HepG2 (cell line): Measurements from ENCODE around the gene HOXA10. TPM values are rescaled to one million over a fixed set of nuclear protein-coding genes. Genes with fewer than 3 reads are reported as not detected.

Experiments
- CBX1 ChIP-seq: IDR thresholded peaks from one replicate; pipeline ENCODE4 v1.6.1; 2016; ENCODE audit warnings: antibody characterized with exemption, low read depth
- CCDC6 ChIP-seq: sonication (generic); formaldehyde crosslinking; IDR thresholded peaks from 2 replicates; pipeline ENCODE4 v1.8.1; 2022; ENCODE audit warnings: mild to moderate bottlenecking, missing genetic modification reagents, moderate library complexity
- ELF1 ChIP-seq: sonication (generic); formaldehyde crosslinking; IDR thresholded peaks from 2 replicates; pipeline ENCODE4 v1.4.0; 2020; ENCODE audit warnings: missing genetic modification reagents
- GABPB1 ChIP-seq: IDR thresholded peaks from 2 replicates; pipeline ENCODE4 v1.6.1; 2016; ENCODE audit warnings: mild to moderate bottlenecking, missing genetic modification reagents, moderate library complexity, missing compliant biosample characterization
- HOXA9 ChIP-seq: sonication (generic); formaldehyde crosslinking; IDR thresholded peaks from 2 replicates; pipeline ENCODE4 v1.8.1; 2022; ENCODE audit warnings: missing genetic modification reagents, mild to moderate bottlenecking, moderate library complexity, borderline replicate concordance
- MTA1 ChIP-seq: sonication (generic); formaldehyde crosslinking; IDR thresholded peaks from 2 replicates; pipeline ENCODE4 v1.4.0; 2020; ENCODE audit warnings: missing genetic modification reagents, mild to moderate bottlenecking, borderline replicate concordance
- NCOA1 ChIP-seq: sonication (generic); formaldehyde crosslinking; IDR thresholded peaks from 2 replicates; pipeline ENCODE4 v1.9.0; 2021; ENCODE audit warnings: missing genetic modification reagents
- RFX3 ChIP-seq: IDR thresholded peaks from 2 replicates; pipeline ENCODE4 v1.6.1; 2016; ENCODE audit warnings: missing biosample characterization, missing genetic modification reagents
- SALL1 ChIP-seq: sonication (generic); formaldehyde crosslinking; IDR thresholded peaks from 2 replicates; pipeline ENCODE4 v1.8.0; 2022; ENCODE audit warnings: mild to moderate bottlenecking, missing genetic modification reagents
- SSRP1 ChIP-seq: IDR thresholded peaks from 2 replicates; pipeline ENCODE4 v1.6.1; 2016; ENCODE audit warnings: control low read depth
- ZC3H4 ChIP-seq: sonication (generic); formaldehyde crosslinking; IDR thresholded peaks from 2 replicates; pipeline ENCODE4 v1.4.0; 2020; ENCODE audit warnings: missing genetic modification reagents, borderline replicate concordance
- ZMYM2 ChIP-seq: sonication (generic); formaldehyde crosslinking; IDR thresholded peaks from 2 replicates; pipeline ENCODE4 v1.8.0; 2022; ENCODE audit warnings: mild to moderate bottlenecking, missing genetic modification reagents
- ZNF713 ChIP-seq: sonication (generic); formaldehyde crosslinking; IDR thresholded peaks from 2 replicates; pipeline ENCODE4 v1.4.0; 2020; ENCODE audit warnings: mild to moderate bottlenecking, missing genetic modification reagents
- ZNF878 ChIP-seq: sonication (generic); formaldehyde crosslinking; IDR thresholded peaks from 2 replicates; pipeline ENCODE4 v1.8.1; 2023; ENCODE audit warnings: mild to moderate bottlenecking, missing genetic modification reagents, moderate library complexity
- polyA plus RNA-seq, 8 experiments: library from polyadenylated mRNA; depleted of rRNA in 3 of 8; stranded (reverse) in 7 of 8; unstranded in 1 of 8; fragments of >200 nt; fragmentation: Illumina TruSeq in 4 of 8; extraction: Trizol in 4 of 8; gene quantifications; 2 replicates each; pipeline versions ENCODE4 v1.2.1 to v1.2.3, GENCODE V29; 2011 to 2016; ENCODE audit warnings: low read depth in 4 of 8, missing spikeins in 1 of 8, mixed read lengths in 1 of 8; ENCODE audit not compliant: insufficient read depth in 1 of 8
- total RNA-seq, 5 experiments: library from RNA; depleted of rRNA; stranded (reverse); fragments of >200 nt; fragmentation: Illumina TruSeq; extraction: Trizol; gene quantifications; 2 replicates each; pipeline ENCODE4 v1.2.3, GENCODE V29; 2016; ENCODE audit warnings: low read depth in 1 of 5
- TF ChIP-seq, protein P1 (sequence below): IDR thresholded peaks from 2 replicates; pipeline ENCODE4 v1.6.1; 2016; ENCODE audit warnings: mild to moderate bottlenecking
- TF ChIP-seq, protein P2 (sequence below): IDR thresholded peaks from 2 replicates; pipeline ENCODE4 v1.6.1; 2016; ENCODE audit warnings: low read depth
- TF ChIP-seq, protein P3 (sequence below): sonication (generic); formaldehyde crosslinking; IDR thresholded peaks from 2 replicates; pipeline ENCODE4 v1.5.0; 2020; ENCODE audit warnings: missing genetic modification reagents
- TF ChIP-seq, protein P4 (sequence below): sonication (generic); formaldehyde crosslinking; IDR thresholded peaks from 2 replicates; pipeline ENCODE4 v1.4.0; 2020; ENCODE audit warnings: missing genetic modification reagents, borderline replicate concordance
- TF ChIP-seq, protein P5 (sequence below): sonication (generic); formaldehyde crosslinking; IDR thresholded peaks from 2 replicates; pipeline ENCODE4 v1.5.0; 2020; ENCODE audit warnings: mild to moderate bottlenecking, missing genetic modification reagents
- TF ChIP-seq, protein P6 (sequence below): sonication (generic); formaldehyde crosslinking; IDR thresholded peaks from 2 replicates; pipeline ENCODE4 v1.4.0; 2020; ENCODE audit warnings: missing genetic modification reagents, borderline replicate concordance

The HOXA10 gene
- total and polyA plus RNA-seq, 2 of the 13 experiments (the other 11 are each of a cell fraction or from before 2014, with no cell fraction given), result not detected

DNA sequence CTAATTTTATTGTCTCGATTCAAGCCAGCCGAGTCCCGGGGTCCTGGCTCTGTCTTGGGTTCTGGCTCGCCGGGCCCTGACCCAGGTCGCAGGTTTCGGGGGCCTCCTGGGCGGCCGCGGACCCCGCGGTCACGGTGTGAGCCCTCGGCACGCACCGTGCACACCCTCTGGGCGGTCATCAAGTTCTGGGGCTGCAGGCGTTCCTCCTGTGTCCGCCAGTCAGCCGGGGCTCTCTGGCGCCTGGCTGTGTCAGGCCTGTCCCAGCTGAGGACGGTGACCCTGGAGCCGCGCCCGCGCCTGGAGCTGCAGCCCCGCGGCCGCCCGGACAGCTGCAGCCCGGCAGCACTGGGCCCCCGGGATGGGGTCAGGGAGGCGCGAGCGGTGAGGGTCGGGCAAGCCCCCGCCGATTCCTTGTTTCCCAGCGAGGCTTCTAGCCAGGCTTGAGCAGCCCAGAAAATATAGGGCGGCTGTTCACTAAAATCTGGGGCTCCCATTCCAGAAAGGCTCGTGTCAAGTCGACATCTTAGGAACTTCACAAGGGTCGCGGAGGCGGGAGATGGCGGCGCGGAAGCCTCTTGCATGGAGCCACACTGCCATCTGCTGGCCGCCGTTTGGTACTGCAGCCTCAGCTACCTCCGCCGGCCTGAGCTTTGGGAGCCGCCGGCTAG lies 13.4 kb downstream of the HOXA10 start (continued):
- TF ChIP-seq RFX3 (CRISPR knock-in tag) (no peak), ZMYM2 (CRISPR knock-in tag) (no peak), CBX1 (no peak), SSRP1 (no peak), ZNF713 (no peak), ELF1 (CRISPR knock-in tag) (no peak), MTA1 (CRISPR knock-in tag) (no peak), CCDC6 (CRISPR knock-in tag) (no peak), NCOA1 (CRISPR knock-in tag) (0 out of 2 replicates have a peak, but pooled peaks have one; percentile 32), ZNF878 (no peak), SALL1 (CRISPR knock-in tag) (peak; percentile 81), GABPB1 (CRISPR knock-in tag) (peak; percentile 51; the same call in 1 of the 2 replicates), ZC3H4 (CRISPR knock-in tag) (no peak), HOXA9 (CRISPR knock-in tag) (no peak)
- TF ChIP-seq, protein P1, sequence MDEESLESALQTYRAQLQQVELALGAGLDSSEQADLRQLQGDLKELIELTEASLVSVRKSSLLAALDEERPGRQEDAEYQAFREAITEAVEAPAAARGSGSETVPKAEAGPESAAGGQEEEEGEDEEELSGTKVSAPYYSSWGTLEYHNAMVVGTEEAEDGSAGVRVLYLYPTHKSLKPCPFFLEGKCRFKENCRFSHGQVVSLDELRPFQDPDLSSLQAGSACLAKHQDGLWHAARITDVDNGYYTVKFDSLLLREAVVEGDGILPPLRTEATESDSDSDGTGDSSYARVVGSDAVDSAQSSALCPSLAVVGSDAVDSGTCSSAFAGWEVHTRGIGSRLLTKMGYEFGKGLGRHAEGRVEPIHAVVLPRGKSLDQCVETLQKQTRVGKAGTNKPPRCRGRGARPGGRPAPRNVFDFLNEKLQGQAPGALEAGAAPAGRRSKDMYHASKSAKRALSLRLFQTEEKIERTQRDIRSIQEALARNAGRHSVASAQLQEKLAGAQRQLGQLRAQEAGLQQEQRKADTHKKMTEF (CRISPR knock-in tag), result peak; percentile 49; the same call in 1 of the 2 replicates
- TF ChIP-seq, protein P2, sequence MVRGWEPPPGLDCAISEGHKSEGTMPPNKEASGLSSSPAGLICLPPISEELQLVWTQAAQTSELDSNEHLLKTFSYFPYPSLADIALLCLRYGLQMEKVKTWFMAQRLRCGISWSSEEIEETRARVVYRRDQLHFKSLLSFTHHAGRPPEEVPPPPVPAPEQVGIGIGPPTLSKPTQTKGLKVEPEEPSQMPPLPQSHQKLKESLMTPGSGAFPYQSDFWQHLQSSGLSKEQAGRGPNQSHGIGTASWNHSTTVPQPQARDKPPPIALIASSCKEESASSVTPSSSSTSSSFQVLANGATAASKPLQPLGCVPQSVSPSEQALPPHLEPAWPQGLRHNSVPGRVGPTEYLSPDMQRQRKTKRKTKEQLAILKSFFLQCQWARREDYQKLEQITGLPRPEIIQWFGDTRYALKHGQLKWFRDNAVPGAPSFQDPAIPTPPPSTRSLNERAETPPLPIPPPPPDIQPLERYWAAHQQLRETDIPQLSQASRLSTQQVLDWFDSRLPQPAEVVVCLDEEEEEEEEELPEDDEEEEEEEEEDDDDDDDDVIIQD, result no peak
- TF ChIP-seq, protein P3, sequence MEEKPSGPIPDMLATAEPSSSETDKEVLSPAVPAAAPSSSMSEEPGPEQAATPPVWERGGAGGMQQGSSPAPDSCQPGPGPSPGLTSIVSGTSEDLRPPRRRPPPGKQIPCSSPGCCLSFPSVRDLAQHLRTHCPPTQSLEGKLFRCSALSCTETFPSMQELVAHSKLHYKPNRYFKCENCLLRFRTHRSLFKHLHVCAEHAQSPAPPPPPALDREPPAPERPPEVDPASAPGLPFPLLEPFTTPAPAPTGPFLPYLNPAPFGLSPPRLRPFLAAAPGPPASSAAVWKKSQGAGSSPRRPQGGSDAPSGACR (CRISPR knock-in tag), result 0 out of 2 replicates have a peak, but pooled peaks have one; percentile 36
- TF ChIP-seq, protein P4, sequence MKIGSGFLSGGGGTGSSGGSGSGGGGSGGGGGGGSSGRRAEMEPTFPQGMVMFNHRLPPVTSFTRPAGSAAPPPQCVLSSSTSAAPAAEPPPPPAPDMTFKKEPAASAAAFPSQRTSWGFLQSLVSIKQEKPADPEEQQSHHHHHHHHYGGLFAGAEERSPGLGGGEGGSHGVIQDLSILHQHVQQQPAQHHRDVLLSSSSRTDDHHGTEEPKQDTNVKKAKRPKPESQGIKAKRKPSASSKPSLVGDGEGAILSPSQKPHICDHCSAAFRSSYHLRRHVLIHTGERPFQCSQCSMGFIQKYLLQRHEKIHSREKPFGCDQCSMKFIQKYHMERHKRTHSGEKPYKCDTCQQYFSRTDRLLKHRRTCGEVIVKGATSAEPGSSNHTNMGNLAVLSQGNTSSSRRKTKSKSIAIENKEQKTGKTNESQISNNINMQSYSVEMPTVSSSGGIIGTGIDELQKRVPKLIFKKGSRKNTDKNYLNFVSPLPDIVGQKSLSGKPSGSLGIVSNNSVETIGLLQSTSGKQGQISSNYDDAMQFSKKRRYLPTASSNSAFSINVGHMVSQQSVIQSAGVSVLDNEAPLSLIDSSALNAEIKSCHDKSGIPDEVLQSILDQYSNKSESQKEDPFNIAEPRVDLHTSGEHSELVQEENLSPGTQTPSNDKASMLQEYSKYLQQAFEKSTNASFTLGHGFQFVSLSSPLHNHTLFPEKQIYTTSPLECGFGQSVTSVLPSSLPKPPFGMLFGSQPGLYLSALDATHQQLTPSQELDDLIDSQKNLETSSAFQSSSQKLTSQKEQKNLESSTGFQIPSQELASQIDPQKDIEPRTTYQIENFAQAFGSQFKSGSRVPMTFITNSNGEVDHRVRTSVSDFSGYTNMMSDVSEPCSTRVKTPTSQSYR (CRISPR knock-in tag), result no peak
- TF ChIP-seq, protein P5, sequence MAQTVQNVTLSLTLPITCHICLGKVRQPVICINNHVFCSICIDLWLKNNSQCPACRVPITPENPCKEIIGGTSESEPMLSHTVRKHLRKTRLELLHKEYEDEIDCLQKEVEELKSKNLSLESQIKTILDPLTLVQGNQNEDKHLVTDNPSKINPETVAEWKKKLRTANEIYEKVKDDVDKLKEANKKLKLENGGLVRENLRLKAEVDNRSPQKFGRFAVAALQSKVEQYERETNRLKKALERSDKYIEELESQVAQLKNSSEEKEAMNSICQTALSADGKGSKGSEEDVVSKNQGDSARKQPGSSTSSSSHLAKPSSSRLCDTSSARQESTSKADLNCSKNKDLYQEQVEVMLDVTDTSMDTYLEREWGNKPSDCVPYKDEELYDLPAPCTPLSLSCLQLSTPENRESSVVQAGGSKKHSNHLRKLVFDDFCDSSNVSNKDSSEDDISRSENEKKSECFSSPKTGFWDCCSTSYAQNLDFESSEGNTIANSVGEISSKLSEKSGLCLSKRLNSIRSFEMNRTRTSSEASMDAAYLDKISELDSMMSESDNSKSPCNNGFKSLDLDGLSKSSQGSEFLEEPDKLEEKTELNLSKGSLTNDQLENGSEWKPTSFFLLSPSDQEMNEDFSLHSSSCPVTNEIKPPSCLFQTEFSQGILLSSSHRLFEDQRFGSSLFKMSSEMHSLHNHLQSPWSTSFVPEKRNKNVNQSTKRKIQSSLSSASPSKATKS (CRISPR knock-in tag), result no peak
- TF ChIP-seq, protein P6, sequence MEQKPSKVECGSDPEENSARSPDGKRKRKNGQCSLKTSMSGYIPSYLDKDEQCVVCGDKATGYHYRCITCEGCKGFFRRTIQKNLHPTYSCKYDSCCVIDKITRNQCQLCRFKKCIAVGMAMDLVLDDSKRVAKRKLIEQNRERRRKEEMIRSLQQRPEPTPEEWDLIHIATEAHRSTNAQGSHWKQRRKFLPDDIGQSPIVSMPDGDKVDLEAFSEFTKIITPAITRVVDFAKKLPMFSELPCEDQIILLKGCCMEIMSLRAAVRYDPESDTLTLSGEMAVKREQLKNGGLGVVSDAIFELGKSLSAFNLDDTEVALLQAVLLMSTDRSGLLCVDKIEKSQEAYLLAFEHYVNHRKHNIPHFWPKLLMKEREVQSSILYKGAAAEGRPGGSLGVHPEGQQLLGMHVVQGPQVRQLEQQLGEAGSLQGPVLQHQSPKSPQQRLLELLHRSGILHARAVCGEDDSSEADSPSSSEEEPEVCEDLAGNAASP (CRISPR knock-in tag), result peak; percentile 43
